ENCODE results near the gene IGF2BP3.
A peak's percentile ranks its signal among the peaks of the same experiment; 100 is the strongest.
"Not testable (repeated sequence)": the region's sequence is repeated elsewhere in the genome, so short reads cannot be mapped to it uniquely, and the experiment has no call there.

IGF2BP3 gene

GRCh38 chr7:23419845-23420244, 50.4 kb downstream of the IGF2BP3 start:
- DNase-seq, result no peak

- DNase-seq, result no peak
Observed at GRCh38 chr7:23419160-23419559, 51.1 kb downstream of the IGF2BP3 start.

DNA sequence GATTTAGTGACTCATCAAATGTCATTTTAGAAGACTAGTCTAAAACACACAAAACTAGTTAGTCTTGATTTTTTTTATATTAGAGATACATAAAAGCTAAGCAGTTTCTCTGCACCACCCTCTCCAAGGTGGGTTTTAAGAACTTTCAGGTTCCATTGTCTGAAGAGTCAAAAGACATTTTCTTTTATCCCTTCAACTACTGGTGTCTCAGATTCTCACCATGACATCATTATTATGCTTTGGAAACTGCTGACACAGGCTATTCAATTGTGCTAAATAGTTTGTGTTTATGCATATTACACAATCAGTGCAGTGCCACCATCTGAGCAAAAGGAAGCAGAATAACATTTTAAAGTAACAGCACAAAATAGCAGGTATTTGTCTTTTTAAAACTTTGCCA, 52.2 kb downstream of the IGF2BP3 start:
- DNase-seq, result no peak

DNA sequence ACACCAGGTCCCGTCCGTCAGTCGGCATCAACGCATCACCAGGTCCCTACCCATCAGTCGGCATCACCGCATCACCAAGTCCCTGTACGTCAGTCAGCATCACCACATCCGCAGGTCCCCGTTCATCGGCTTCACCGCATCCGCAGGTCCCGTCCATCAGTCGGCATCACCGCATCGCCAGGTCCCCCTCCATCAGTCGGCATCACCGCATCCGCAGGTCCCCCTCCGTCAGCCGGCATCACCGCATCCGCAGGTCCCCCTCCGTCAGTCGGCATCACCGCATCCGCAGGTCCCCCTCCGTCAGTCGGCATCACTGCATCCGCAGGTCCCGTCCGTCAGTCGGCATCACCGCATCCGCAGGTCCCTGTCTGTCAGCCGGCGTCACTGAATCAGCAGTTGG, 55.1 kb downstream of the IGF2BP3 start:
- no peak for DNase-seq

DNA sequence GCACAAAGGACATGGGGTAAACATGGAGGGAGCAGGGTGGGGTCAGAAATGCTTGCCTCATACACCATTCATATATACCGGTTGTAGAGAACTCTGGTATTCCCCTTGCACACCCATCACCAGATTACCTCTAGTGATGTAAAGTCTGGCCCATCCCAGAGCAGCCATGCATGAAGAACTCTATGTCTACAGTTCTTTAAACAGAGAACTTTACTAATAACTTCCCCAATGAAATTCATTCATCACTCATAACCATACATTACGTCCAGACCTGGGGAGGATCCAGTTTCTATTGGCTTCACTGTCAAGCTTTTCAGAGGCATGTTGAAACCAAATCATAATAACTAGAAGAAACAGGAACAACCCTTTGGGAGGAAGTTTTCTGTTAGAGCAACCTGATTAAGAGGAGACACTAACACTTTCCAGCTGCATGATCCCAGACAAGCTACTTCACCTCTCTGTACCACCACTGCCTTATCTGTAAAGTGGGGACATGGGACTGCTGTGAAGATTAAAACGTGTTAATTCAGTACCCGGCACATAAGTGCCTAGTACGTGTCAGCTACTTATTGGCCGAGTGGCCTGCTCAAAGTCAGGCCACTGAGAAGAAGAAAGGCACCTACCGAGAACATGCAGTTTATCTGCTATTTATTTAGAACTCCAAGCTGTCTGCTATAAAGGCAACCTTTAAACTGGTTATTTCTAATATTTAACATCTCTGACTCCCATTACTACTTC, 59.7 kb downstream of the IGF2BP3 start:
- DNase-seq, result no peak

DNA sequence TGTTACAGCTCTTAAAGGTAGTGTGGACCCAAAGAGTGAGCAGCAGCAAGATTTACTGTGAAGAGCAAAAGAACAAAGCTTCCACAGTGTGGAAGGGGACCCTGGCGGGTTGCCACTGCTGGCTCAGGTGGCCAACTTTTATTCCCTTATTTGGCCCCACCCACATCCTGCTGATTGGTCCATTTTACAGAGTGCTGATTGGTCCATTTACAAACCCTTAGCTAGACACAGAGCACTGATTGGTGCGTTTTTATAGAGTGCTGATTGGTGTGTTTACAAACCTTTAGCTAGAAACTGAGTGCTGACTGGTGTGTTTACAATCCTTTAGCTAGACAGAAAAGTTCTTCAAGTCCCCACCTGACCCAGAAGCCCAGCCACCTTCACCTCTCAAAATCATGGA, 63.7 kb downstream of the IGF2BP3 start:
- DNase-seq, result not testable (repeated sequence)

GRCh38 chr7:23405240-23405618, 65.1 kb downstream of the IGF2BP3 start:
- DNase-seq, result no peak

DNA sequence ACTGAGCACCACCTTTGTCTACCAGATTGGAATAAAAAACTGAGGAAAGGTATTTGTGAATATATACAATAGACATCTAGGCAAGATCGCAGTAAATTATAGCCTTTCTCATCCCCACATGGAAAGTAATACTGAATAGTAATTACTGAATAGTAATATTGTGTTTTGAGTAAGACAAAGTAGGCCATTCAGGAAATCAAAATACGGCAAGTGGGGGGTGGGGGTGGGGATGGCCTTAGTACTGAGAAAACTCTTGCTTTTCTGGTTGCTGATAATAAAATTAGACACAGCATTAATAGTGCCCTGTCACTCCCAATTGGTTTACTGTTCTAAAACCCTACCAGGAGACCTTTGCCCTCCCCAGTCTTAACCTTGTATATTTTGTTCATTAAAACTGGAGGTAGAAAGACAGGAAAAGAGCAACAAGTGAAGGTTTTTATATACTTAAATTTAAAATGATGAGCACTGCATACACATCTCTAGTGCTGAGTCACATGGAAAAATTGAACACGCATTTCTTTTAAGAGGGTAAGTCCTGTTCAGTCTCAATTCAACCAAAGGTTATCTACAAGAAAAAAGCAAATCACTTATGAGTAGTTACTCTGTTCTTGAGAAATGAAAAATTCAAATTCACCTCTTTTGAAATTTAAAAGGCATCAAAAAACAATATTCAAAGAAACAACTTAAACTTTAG, 65.6 kb downstream of the IGF2BP3 start:
- no peak for DNase-seq

DNA sequence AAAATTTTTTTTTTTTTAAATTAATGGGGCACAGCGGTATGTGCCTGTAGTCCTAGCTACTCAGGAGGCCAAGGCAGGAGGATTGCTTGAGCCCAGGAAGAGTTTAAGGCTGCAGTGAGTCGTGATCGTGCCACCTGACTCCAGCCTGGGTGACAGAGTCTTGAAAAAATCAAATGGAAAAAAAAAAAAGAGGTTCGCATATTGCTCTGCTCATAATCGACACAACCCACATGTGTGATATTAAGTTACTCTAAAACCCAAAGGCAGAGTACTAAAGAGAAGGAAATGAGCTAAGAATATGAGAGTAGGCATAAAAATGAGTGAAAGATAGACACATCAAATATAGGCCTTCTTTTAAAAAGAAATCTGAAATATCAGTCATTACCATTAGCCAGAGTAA, 66.3 kb downstream of the IGF2BP3 start:
- DNase-seq, result no peak

DNA sequence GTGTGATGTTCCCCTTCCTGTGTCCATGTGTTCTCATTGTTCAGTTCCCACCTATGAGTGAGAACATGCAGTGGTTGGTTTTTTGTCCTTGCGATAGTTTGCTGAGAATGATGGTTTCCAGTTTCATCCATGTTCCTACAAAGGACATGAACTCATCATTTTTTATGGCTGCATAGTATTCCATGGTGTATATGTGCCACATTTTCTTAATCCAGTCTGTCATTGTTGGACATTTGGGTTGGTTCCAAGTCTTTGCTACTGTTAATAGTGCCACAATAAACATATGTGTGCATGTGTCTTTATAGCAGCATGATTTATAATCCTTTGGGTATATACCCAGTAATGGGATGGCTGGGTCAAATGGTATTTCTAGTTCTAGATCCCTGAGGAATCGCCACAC, 72.2 kb downstream of the IGF2BP3 start:
- not testable (repeated sequence) for DNase-seq

- DNase-seq, result no peak
Observed at GRCh38 chr7:23397241-23397640, 73.0 kb downstream of the IGF2BP3 start.

GRCh38 chr7:23396222-23397015, 73.9 kb downstream of the IGF2BP3 start:
- no peak for DNase-seq

GRCh38 chr7:23394488-23395171, 75.7 kb downstream of the IGF2BP3 start:
- peak; percentile 97 for DNase-seq

- no peak for DNase-seq
Observed at GRCh38 chr7:23393636-23394035, 76.7 kb downstream of the IGF2BP3 start.

GRCh38 chr7:23389701-23390100, 80.6 kb downstream of the IGF2BP3 start:
- DNase-seq, result no peak

- DNase-seq, result no peak
Observed at GRCh38 chr7:23387583-23387982, 82.7 kb downstream of the IGF2BP3 start.

- DNase-seq, result no peak
Observed at GRCh38 chr7:23385140-23385539, 85.2 kb downstream of the IGF2BP3 start.

DNA sequence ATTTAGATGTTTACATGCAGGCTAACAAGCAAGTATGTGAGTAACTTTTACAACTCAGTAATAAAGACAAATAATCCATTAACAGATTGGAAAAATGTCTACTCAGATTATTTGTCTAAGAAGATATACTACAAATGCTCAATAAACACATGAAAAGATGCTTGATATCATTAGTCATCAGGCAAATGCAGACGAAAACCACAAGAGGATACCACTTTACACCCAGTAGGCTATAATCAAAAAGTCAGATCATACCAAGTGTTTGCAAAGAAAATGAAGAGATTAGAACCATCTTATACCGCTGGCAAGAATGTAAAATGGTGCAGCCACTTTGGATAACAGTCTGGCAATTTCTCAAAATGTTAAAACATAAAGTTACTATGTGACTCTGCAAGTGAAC, 87.1 kb downstream of the IGF2BP3 start:
- DNase-seq, result no peak

DNA sequence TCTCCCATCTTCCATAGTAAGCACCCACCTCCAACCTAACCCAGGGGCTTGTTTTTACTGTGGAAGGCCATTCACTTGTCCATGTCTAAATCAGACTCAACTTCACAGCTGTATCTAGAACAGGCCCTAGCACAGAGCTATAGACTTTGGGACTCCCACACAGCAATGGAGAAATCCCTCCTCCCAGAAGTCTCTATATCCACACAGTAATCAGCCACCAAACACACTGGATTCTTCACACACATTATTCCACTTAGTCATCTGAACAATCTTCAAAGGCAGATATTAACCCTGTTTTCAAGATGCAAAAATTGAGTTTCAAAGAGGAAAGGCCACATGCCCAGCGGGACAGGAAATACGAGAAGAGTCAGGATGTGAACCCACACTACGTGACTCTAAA, 89.3 kb downstream of the IGF2BP3 start:
- DNase-seq, result no peak

GRCh38 chr7:23380556-23380955, 89.7 kb downstream of the IGF2BP3 start:
- DNase-seq, result no peak

DNA sequence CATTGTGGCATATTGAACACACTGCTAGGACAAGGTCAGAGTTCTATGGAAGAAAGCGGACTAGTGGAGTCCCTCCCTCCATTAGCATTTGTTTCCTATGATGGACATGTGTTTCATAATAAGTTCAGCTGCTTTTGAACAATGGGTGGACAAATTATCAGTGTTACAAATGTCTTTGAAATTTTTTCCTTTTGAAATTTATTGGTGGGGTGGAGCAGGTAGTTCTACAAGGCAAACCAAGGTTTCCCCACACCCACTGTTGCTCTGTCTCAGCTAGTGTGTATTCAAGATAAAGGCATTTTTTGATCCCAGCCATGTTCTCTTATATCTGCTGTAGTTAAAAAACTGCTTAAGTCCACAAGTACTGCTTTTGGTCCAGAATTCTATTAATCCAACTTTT, 91.3 kb downstream of the IGF2BP3 start:
- DNase-seq, result no peak

DNA sequence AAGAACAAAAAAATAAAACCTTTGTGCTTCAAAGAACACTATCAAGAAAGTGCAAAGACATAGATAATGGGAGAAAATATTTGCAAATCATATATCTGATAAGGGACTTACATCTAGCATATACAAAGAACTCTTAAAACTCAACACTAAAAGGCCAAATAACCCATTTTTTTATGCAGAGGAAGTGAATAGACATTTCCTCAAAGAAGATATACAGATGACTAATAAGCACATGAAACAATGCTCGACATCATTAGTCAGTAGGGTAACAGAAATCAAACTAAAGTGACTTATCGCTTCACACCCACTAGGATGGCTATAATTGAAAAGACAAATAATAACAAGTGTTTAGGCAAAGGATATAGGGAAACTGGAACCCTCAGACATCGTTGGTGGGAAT, 93.2 kb downstream of the IGF2BP3 start:
- DNase-seq, result no peak
